OCI-LY1 (cell line): ENCODE measurements around the gene EML4.

Experiments
- H2AFZ ChIP-seq: fragments of 200-600 bp; sonication (generic), shearing (Covaris generic); 2 replicates; pipeline ENCODE4 v1.6.0; 2014; ENCODE audit warnings: antibody characterized with exemption, mild to moderate bottlenecking, low read length
- H3F3A ChIP-seq: fragments of 200-600 bp; sonication (generic), shearing (Covaris generic); 2 replicates; pipeline ENCODE4 v1.6.0; 2014; ENCODE audit warnings: mild to moderate bottlenecking, antibody characterized with exemption, low read length, moderate library complexity; ENCODE audit not compliant: insufficient read depth
- H3K27ac ChIP-seq: fragments of 200-600 bp; sonication (generic); 2 replicates; pipeline ENCODE4 v1.5.1; 2014; ENCODE audit warnings: low read length, mixed run types, mild to moderate bottlenecking, low read depth; ENCODE audit not compliant: poor library complexity, severe bottlenecking
- H3K27me3 ChIP-seq: fragments of 200-600 bp; sonication (generic); 2 replicates; pipeline ENCODE4 v1.6.0; 2014; ENCODE audit warnings: antibody characterized with exemption, mild to moderate bottlenecking, low read length, moderate library complexity; ENCODE audit not compliant: insufficient read depth
- H3K36me3 ChIP-seq: fragments of 200-600 bp; sonication (generic); 2 replicates; pipeline ENCODE4 v1.6.1; 2014; ENCODE audit warnings: mild to moderate bottlenecking, antibody characterized with exemption, low read length, moderate library complexity, mixed read lengths; ENCODE audit not compliant: insufficient read depth
- H3K4me1 ChIP-seq: fragments of 200-600 bp; sonication (generic); 2 replicates; pipeline ENCODE4 v1.5.1; 2014; ENCODE audit warnings: mild to moderate bottlenecking, low read length, moderate library complexity; ENCODE audit not compliant: insufficient read depth, severe bottlenecking
- H3K4me2 ChIP-seq: fragments of 200-600 bp; sonication (generic), shearing (Covaris generic); 2 replicates; pipeline ENCODE4 v1.6.1; 2014; ENCODE audit warnings: low read length
- H3K4me3 ChIP-seq: fragments of 200-600 bp; sonication (generic); 2 replicates; pipeline ENCODE4 v1.5.1; 2014; ENCODE audit warnings: low read length, low read depth, mild to moderate bottlenecking, mixed read lengths; ENCODE audit not compliant: poor library complexity, severe bottlenecking
- H3K79me2 ChIP-seq: fragments of 200-600 bp; shearing (Covaris generic); 2 replicates; pipeline ENCODE4 v1.6.1; 2016; ENCODE audit warnings: mixed run types, low read length, mixed read lengths; ENCODE audit not compliant: insufficient read depth
- H3K9ac ChIP-seq: fragments of 200-600 bp; sonication (generic), shearing (Covaris generic); 2 replicates; pipeline ENCODE4 v1.6.1; 2014; ENCODE audit warnings: mild to moderate bottlenecking, low read length, mixed read lengths
- H3K9me2 ChIP-seq: fragments of 200-600 bp; sonication (generic), shearing (Covaris generic); 2 replicates; pipeline ENCODE4 v1.6.1; 2014; ENCODE audit warnings: low read depth, mild to moderate bottlenecking, low read length, mixed read lengths
- H3K9me3 ChIP-seq: fragments of 200-600 bp; shearing (Covaris generic); 2 replicates; pipeline ENCODE4 v1.6.1; 2014; ENCODE audit warnings: low read length, mixed read lengths
- H4K20me1 ChIP-seq: fragments of 200-600 bp; sonication (generic), shearing (Covaris generic); 2 replicates; pipeline ENCODE4 v1.6.0; 2016; ENCODE audit warnings: mild to moderate bottlenecking, low read length; ENCODE audit not compliant: insufficient read depth
- CTCF ChIP-seq: fragments of 200-600 bp; sonication (generic), shearing (Covaris generic); IDR thresholded peaks from 2 replicates; pipeline ENCODE4 v1.5.1; 2017; ENCODE audit warnings: mild to moderate bottlenecking, antibody characterized with exemption, low read length, moderate library complexity, mixed read lengths
- EZH2 ChIP-seq: fragments of 200-600 bp; sonication (generic), shearing (Covaris generic); IDR thresholded peaks from 2 replicates; pipeline ENCODE4 v1.8.0; 2017; ENCODE audit warnings: borderline replicate concordance, mixed run types, mild to moderate bottlenecking, antibody characterized with exemption, low read length, moderate library complexity, mixed read lengths

The EML4 gene

GRCh38 chr2:42135381-42136312, 33.5 kb upstream of the EML4 start:
- H3K4me1 ChIP-seq = peaks cover 12% of the 10 kb centered on the region
- no peak overlapping the region for H2AFZ ChIP-seq
- H3K4me2 ChIP-seq = no peak overlapping the region

GRCh38 chr2:42136782-42137124, 32.4 kb upstream of the EML4 start:
- Histone ChIP-seq H3K4me1 (peaks cover 12% of the 10 kb centered on the region), H3K9me3 (no peaks in the 10 kb centered on the region), H3K27me3 (peaks cover 5% of the 10 kb centered on the region; the same call in 1 of the 2 replicates), H3F3A (no peaks in the 10 kb centered on the region), H3K4me2 (no peak overlapping the region), H3K36me3 (no peaks in the 10 kb centered on the region), H3K79me2 (no peaks in the 10 kb centered on the region), H2AFZ (no peak overlapping the region), H4K20me1 (no peaks in the 10 kb centered on the region), H3K4me3 (no peak overlapping the region), H3K9ac (no peak overlapping the region), H3K9me2 (no peaks in the 10 kb centered on the region), H3K27ac (no peak overlapping the region)
- no peak for TF ChIP-seq EZH2
- no peak for TF ChIP-seq CTCF

More at GRCh38 chr2:42135381-42136312, 33.5 kb upstream of the EML4 start:
- no peak overlapping the region for H3K4me3 ChIP-seq
- no peak overlapping the region for H3K27ac ChIP-seq
- no peaks in the 10 kb centered on the region for H3K79me2 ChIP-seq
- no peaks in the 10 kb centered on the region for H3F3A ChIP-seq
- no peaks in the 10 kb centered on the region for H3K9me2 ChIP-seq
- H3K9me3 ChIP-seq = no peaks in the 10 kb centered on the region
- TF ChIP-seq EZH2 = no peak
- no peak for TF ChIP-seq CTCF
- H3K36me3 ChIP-seq = no peaks in the 10 kb centered on the region
- H4K20me1 ChIP-seq = no peaks in the 10 kb centered on the region
- peaks cover 5% of the 10 kb centered on the region; the same call in 1 of the 2 replicates for H3K27me3 ChIP-seq
- H3K9ac ChIP-seq = no peak overlapping the region

- Histone ChIP-seq H3K27ac (no peak overlapping the region), H3K9me3 (no peaks in the 10 kb centered on the region), H3F3A (no peaks in the 10 kb centered on the region), H3K36me3 (no peaks in the 10 kb centered on the region), H3K9me2 (no peaks in the 10 kb centered on the region), H4K20me1 (no peaks in the 10 kb centered on the region), H3K9ac (no peak overlapping the region), H3K4me3 (no peak overlapping the region), H2AFZ (no peak overlapping the region), H3K79me2 (no peaks in the 10 kb centered on the region), H3K4me1 (peaks cover 12% of the 10 kb centered on the region), H3K4me2 (no peak overlapping the region), H3K27me3 (peaks cover 5% of the 10 kb centered on the region; the same call in 1 of the 2 replicates)
- TF ChIP-seq CTCF = no peak
- no peak for TF ChIP-seq EZH2
Measured at GRCh38 chr2:42137125-42137841, 31.9 kb upstream of the EML4 start.
